ENCODE measurements around the gene ERCC2.

Gene ERCC2

DNA sequence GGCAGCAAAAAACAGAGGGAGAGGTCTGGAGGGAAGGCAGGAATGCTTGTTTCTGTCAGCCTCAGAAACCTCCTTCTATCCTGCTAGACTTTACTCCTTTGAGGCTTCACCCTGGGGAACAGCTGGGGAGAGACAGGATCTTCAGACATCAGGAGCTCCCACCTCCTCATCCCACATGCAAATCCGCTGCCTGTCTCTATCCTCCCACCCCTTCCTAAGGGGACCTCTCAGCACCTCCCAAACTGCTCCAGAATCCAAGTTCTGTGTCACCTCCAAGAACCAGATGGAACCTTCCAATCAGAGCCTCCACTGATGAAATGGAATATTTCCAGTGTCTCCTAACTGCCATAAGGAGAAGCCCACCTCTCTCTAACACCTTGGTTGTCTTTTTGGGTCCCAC is 9.7 kb upstream of the ERCC2 start:
- H3K4me3 ChIP-seq (replicated peaks; ENCODE audit: low read depth, low read length), result no peak overlapping the region
- TF ChIP-seq, protein P1, sequence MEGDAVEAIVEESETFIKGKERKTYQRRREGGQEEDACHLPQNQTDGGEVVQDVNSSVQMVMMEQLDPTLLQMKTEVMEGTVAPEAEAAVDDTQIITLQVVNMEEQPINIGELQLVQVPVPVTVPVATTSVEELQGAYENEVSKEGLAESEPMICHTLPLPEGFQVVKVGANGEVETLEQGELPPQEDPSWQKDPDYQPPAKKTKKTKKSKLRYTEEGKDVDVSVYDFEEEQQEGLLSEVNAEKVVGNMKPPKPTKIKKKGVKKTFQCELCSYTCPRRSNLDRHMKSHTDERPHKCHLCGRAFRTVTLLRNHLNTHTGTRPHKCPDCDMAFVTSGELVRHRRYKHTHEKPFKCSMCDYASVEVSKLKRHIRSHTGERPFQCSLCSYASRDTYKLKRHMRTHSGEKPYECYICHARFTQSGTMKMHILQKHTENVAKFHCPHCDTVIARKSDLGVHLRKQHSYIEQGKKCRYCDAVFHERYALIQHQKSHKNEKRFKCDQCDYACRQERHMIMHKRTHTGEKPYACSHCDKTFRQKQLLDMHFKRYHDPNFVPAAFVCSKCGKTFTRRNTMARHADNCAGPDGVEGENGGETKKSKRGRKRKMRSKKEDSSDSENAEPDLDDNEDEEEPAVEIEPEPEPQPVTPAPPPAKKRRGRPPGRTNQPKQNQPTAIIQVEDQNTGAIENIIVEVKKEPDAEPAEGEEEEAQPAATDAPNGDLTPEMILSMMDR (IDR thresholded peaks at IDR 0.05; ENCODE audit: low read length, missing control alignments), result no peak
- DNase-seq (ENCODE audit: low read depth), result no peak

DNA sequence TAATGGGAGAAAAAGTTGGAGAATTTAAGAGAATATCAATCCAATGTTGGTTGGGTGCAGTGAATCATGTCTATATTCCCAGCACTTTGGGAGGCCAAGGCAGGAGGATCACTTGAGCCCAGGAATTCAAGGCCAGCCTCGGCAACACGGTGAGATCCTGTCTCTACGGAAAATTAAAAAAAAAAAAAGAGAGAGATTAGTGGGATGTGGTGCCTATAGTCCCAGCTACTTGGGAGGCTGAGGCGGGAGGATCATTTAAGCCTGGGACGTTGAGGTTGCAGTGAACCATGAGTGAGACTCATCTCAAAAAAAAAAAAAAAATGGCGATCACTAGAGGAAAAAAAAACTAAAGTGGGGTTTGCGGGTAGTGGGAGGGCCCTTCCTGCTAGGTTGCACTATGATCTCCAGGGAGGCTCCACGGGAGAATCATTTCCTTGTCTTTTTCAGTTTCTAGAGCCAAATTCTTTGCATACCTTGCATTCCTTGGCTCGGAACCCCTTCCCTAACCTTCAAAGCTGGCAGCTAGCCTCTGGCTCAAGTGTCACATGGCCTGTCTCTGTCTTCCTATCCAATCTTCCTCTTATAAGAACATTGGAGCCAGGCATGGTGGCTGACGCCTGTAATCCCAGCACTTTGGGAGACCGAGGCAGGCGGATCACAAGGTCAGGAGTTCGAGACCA is 5.8 kb upstream of the ERCC2 start:
- DNase-seq (ENCODE audit: low read depth), result peak; percentile 97
- H3K4me3 ChIP-seq (replicated peaks; ENCODE audit: low read depth, low read length), result no peak overlapping the region
- TF ChIP-seq, protein P1 (IDR thresholded peaks at IDR 0.05; ENCODE audit: low read length, missing control alignments), result no peak

DNA sequence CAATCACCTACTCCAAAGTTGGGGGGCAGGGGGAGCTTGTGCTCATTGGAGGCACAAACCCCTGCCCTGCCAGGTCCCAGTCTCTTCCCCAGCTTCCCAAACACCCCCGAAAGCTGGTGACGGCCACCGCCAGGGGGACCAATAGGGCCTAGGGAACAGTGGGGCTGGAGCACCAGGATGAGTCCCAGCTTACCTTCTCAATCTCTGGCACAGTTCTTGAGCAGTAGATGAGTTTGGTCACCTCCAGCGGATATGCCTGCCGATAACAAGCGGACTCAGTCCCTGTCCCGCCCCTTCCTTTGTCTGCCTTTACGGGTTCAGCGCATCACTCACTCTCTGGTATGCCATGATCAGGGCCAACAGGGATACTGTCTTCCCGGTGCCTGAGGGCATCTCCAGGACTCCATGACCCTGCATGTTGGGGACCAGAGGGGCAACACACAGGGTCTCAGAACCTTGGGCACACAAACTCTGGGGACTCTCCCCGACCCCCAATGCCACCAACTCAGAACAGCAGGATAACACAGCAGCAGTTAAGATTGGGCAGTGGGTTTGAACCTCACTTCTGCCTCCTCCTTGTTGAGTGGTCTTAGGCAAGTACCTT is 1.5 kb downstream of the ERCC2 start:
- H3K4me3 ChIP-seq (replicated peaks; ENCODE audit: low read depth, low read length), result no peak overlapping the region
- DNase-seq (ENCODE audit: low read depth), result no peak
- TF ChIP-seq, protein P1 (IDR thresholded peaks at IDR 0.05; ENCODE audit: low read length, missing control alignments), result no peak

DNA sequence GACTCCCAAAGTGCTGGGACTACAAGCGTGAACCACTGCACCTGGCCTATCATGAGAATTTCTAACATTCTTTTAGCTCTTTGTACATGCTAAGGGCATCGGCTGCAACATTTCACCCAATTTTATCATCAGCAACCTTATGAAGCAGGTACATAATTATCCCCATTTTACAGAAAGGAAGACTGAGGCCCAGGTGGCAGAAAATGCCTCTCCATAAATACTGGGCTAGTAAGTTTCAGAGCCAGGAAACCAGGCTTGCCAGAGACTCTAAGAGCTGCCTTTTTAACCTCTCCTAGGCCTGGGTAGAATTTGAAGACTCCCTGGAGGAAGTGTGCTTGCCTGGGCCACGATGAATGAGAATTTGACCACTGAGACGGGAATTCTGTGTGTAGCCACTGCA is 2.2 kb downstream of the ERCC2 start:
- TF ChIP-seq, protein P1 (IDR thresholded peaks at IDR 0.05; ENCODE audit: low read length, missing control alignments), result no peak
- H3K4me3 ChIP-seq (replicated peaks; ENCODE audit: low read depth, low read length), result no peak overlapping the region
- DNase-seq (ENCODE audit: low read depth), result no peak

DNA sequence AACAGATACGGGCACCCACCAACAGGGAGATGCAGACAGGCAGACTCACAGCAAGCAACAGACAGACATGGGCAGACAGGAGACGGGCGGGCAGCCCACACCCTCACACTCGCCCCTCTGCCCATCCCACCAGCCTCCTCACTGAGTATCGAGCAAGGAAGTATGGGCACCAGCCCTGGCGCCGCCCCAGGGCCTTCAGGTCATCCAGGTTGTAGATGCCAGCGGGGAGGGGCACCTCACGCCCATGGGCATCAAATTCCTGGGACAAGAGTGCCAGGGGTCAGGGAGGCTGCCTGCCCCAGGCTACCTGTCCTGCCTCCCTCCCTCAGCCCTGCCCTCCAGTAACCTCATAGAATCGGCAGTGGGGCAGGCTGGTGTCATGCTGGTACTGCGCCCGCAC is 5.7 kb downstream of the ERCC2 start:
- no peak overlapping the region for H3K4me3 ChIP-seq (replicated peaks; ENCODE audit: low read depth, low read length)
- no peak for DNase-seq (ENCODE audit: low read depth)
- TF ChIP-seq, protein P1 (IDR thresholded peaks at IDR 0.05; ENCODE audit: low read length, missing control alignments), result no peak

DNA sequence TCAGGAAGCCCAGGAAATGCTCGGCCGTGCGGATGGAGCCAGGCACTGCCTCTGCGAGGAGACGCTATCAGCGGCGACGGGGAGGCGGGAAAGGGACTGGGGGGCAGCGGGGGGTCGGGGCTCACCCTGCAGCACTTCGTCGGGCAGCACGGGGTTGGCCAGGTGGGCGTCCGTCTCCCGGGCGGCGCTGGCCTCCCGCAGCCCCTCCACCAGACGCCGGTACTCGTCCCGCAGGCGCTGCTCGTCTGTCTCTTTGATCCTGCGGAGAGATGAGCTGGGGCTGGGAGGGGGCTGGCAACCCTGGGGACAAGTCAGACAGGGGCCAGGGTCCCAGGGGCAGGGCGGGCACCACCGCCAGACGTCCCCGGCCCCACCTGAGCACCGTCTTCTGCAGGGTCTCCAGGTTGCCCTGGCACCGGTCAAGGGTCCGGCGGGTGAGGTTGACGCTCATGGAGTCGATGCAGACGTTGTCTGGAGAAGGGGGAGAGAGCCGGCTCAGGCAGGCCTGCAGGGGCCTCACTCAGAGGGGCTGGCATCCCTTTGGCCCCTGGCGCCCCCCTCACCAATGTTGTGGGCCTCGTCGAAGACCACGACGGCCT is 6.4 kb downstream of the ERCC2 start:
- TF ChIP-seq, protein P1 (IDR thresholded peaks at IDR 0.05; ENCODE audit: low read length, missing control alignments), result no peak
- no peak overlapping the region for H3K4me3 ChIP-seq (replicated peaks; ENCODE audit: low read depth, low read length)
- DNase-seq (ENCODE audit: low read depth), result no peak

Data from fibroblast of pulmonary artery (primary cell).